ENCODE data around the gene PRPH.

Gene PRPH

GRCh38 chr12:49340095-49340870, 45.3 kb downstream of the PRPH start:
- no peak overlapping the region for H2AFZ ChIP-seq (ENCODE audit: low read length)
- H3K4me3 ChIP-seq (ENCODE audit: low read length) = no peak overlapping the region
- peaks cover 3% of the 10 kb centered on the region; the same call in 1 of the 2 replicates for H3K4me1 ChIP-seq (ENCODE audit: low read length)
- H4K20me1 ChIP-seq (ENCODE audit: insufficient read depth, low read length) = no peaks in the 10 kb centered on the region
- H3K9me3 ChIP-seq (replicated peaks; ENCODE audit: insufficient read depth, low read length) = no peaks in the 10 kb centered on the region
- H3K27ac ChIP-seq (ENCODE audit: low read length) = no peak overlapping the region
- H3K4me2 ChIP-seq (ENCODE audit: low read depth, low read length) = no peak overlapping the region
- H3K9ac ChIP-seq (ENCODE audit: low read length) = no peak overlapping the region
- no peaks in the 10 kb centered on the region for H3K79me2 ChIP-seq (ENCODE audit: low read length)
- no peak for DNase-seq
- H3F3A ChIP-seq (ENCODE audit: insufficient read depth, low read length) = 0 out of 2 replicates have a peak, but pooled peaks cover 2% of the 10 kb centered on the region
- peaks cover 78% of the 10 kb centered on the region for H3K27me3 ChIP-seq (replicated peaks; ENCODE audit: insufficient read depth, low read length)
- H3K9me2 ChIP-seq (replicated peaks; ENCODE audit: insufficient read depth, low read length) = no peaks in the 10 kb centered on the region
- TF ChIP-seq EZH2phosphoT487 (IDR thresholded peaks at IDR 0.05; ENCODE audit: low read length) (no peak), EZH2 (optimal IDR thresholded peaks at IDR 0.05; ENCODE audit: low read depth, low read length) (no peak), CTCF (IDR thresholded peaks at IDR 0.05; ENCODE audit: low read length) (no peak)
- no peaks in the 10 kb centered on the region for H3K36me3 ChIP-seq (replicated peaks; ENCODE audit: insufficient read depth, low read length)

- Histone ChIP-seq H3K27me3 (replicated peaks; ENCODE audit: insufficient read depth, low read length) (peaks cover 79% of the 10 kb centered on the region), H3K4me2 (ENCODE audit: low read depth, low read length) (no peak overlapping the region), H3K27ac (ENCODE audit: low read length) (no peak overlapping the region), H3K4me1 (ENCODE audit: low read length) (peaks cover 7% of the 10 kb centered on the region; the same call in 1 of the 2 replicates), H3K9ac (ENCODE audit: low read length) (no peak overlapping the region), H3K36me3 (replicated peaks; ENCODE audit: insufficient read depth, low read length) (no peaks in the 10 kb centered on the region), H3K79me2 (ENCODE audit: low read length) (no peaks in the 10 kb centered on the region), H4K20me1 (ENCODE audit: insufficient read depth, low read length) (no peaks in the 10 kb centered on the region), H3K9me3 (replicated peaks; ENCODE audit: insufficient read depth, low read length) (no peaks in the 10 kb centered on the region), H3K4me3 (ENCODE audit: low read length) (no peak overlapping the region), H2AFZ (ENCODE audit: low read length) (no peak overlapping the region), H3K9me2 (replicated peaks; ENCODE audit: insufficient read depth, low read length) (no peaks in the 10 kb centered on the region), H3F3A (ENCODE audit: insufficient read depth, low read length) (no peaks in the 10 kb centered on the region)
- no peak for TF ChIP-seq CTCF (IDR thresholded peaks at IDR 0.05; ENCODE audit: low read length)
- no peak for TF ChIP-seq EZH2phosphoT487 (IDR thresholded peaks at IDR 0.05; ENCODE audit: low read length)
- DNase-seq = no peak
Observed at GRCh38 chr12:49340971-49341776, 46.2 kb downstream of the PRPH start.

- no peaks in the 10 kb centered on the region for H3F3A ChIP-seq (ENCODE audit: insufficient read depth, low read length)
- no peak for DNase-seq
- H3K79me2 ChIP-seq (ENCODE audit: low read length) = no peaks in the 10 kb centered on the region
- peak overlapping the region; percentile 58 for H3K4me3 ChIP-seq (ENCODE audit: low read length)
- H3K27ac ChIP-seq (ENCODE audit: low read length) = no peak overlapping the region
- no peaks in the 10 kb centered on the region for H3K36me3 ChIP-seq (replicated peaks; ENCODE audit: insufficient read depth, low read length)
- H3K27me3 ChIP-seq (replicated peaks; ENCODE audit: insufficient read depth, low read length) = peaks cover 84% of the 10 kb centered on the region
- no peak overlapping the region; the same call in 1 of the 2 replicates for H3K9ac ChIP-seq (ENCODE audit: low read length)
- H2AFZ ChIP-seq (ENCODE audit: low read length) = no peak overlapping the region
- H3K4me2 ChIP-seq (ENCODE audit: low read depth, low read length) = peak overlapping the region; percentile 99; the same call in 1 of the 2 replicates
- no peaks in the 10 kb centered on the region for H3K9me2 ChIP-seq (replicated peaks; ENCODE audit: insufficient read depth, low read length)
- peaks cover 9% of the 10 kb centered on the region; the same call in 1 of the 2 replicates for H3K4me1 ChIP-seq (ENCODE audit: low read length)
- H3K9me3 ChIP-seq (replicated peaks; ENCODE audit: insufficient read depth, low read length) = no peaks in the 10 kb centered on the region
- H4K20me1 ChIP-seq (ENCODE audit: insufficient read depth, low read length) = no peaks in the 10 kb centered on the region
- no peak for TF ChIP-seq CTCF (IDR thresholded peaks at IDR 0.05; ENCODE audit: low read length)
Observed at GRCh38 chr12:49341777-49342065, 46.8 kb downstream of the PRPH start.

Measured in MM.1S (cell line).